Astrocyte (in vitro differentiated cells and primary cell): Measurements from ENCODE around the gene CAMKMT. TPM values are rescaled to one million over a fixed set of nuclear protein-coding genes. Genes with fewer than 3 reads are reported as not detected.

Experiments used
- DNase-seq: peaks from one replicate; pipeline ENCODE4 v3.0.0-alpha.2; 2010; ENCODE audit warnings: low read depth
- FAIRE-seq: peaks from 2 replicates; lab custom pipeline; 2011; peaks lifted over from hg19 to GRCh38; lab: Jason Lieb, UNC
- H2AFZ ChIP-seq: 2 replicates; pipeline ENCODE4 v1.6.0; 2012; ENCODE audit warnings: low read depth, low read length, inconsistent platforms
- H3K27ac ChIP-seq: 2 replicates; pipeline ENCODE4 v1.5.1; 2011; ENCODE audit warnings: low read depth, low read length, inconsistent platforms
- H3K27me3 ChIP-seq: 2 replicates; pipeline ENCODE4 v1.6.0; 2011; ENCODE audit warnings: low read length, inconsistent platforms; ENCODE audit not compliant: insufficient read depth
- H3K36me3 ChIP-seq: 2 replicates; pipeline ENCODE4 v1.5.1; 2011; ENCODE audit warnings: low read length, inconsistent platforms; ENCODE audit not compliant: insufficient read depth
- H3K4me1 ChIP-seq: 2 replicates; pipeline ENCODE4 v1.5.1; 2011; ENCODE audit warnings: low read length, inconsistent platforms; ENCODE audit not compliant: insufficient read depth
- H3K4me2 ChIP-seq: 2 replicates; pipeline ENCODE4 v1.6.0; 2012; ENCODE audit warnings: low read length, inconsistent platforms
- H3K4me3 ChIP-seq: 2 replicates; pipeline ENCODE4 v1.5.1; 2011; ENCODE audit warnings: low read depth, mild to moderate bottlenecking, low read length, inconsistent platforms; ENCODE audit not compliant: insufficient read depth
- H3K79me2 ChIP-seq: 2 replicates; pipeline ENCODE4 v1.6.0; 2012; ENCODE audit warnings: mild to moderate bottlenecking, low read length, inconsistent platforms; ENCODE audit not compliant: insufficient read depth
- H3K9ac ChIP-seq: 2 replicates; pipeline ENCODE4 v1.6.0; 2012; ENCODE audit warnings: mild to moderate bottlenecking, low read length, inconsistent platforms
- H3K9me3 ChIP-seq: 2 replicates; pipeline ENCODE4 v1.5.1; 2012; ENCODE audit warnings: low read depth, mild to moderate bottlenecking, low read length, inconsistent platforms; ENCODE audit not compliant: insufficient read depth
- H4K20me1 ChIP-seq: 2 replicates; pipeline ENCODE4 v1.6.0; 2012; ENCODE audit warnings: low read length, inconsistent platforms; ENCODE audit not compliant: insufficient read depth
- H3K27ac Mint-ChIP-seq: one replicate; pipeline ENCODE4 v1.8.0; 2021; ENCODE audit warnings: mild to moderate bottlenecking, mixed read lengths; ENCODE audit not compliant: unreplicated experiment
- H3K27me3 Mint-ChIP-seq: one replicate; pipeline ENCODE4 v1.8.0; 2021; ENCODE audit warnings: low read depth, mixed read lengths; ENCODE audit not compliant: unreplicated experiment
- H3K36me3 Mint-ChIP-seq: one replicate; pipeline ENCODE4 v1.8.0; 2021; ENCODE audit warnings: low read depth, mixed read lengths; ENCODE audit not compliant: unreplicated experiment
- H3K4me1 Mint-ChIP-seq: one replicate; pipeline ENCODE4 v1.8.0; 2021; ENCODE audit warnings: low read depth, mixed read lengths; ENCODE audit not compliant: unreplicated experiment
- H3K4me3 Mint-ChIP-seq: one replicate; pipeline ENCODE4 v1.8.0; 2021; ENCODE audit warnings: mild to moderate bottlenecking, moderate library complexity, mixed read lengths; ENCODE audit not compliant: unreplicated experiment
- H3K9me3 Mint-ChIP-seq: one replicate; pipeline ENCODE4 v1.8.0; 2021; ENCODE audit warnings: mild to moderate bottlenecking, mixed read lengths; ENCODE audit not compliant: unreplicated experiment
- EZH2 ChIP-seq: IDR thresholded peaks from 2 replicates; pipeline ENCODE4 v1.6.1; 2012; ENCODE audit warnings: mild to moderate bottlenecking, low read length, inconsistent platforms; ENCODE audit not compliant: insufficient read depth
- total RNA-seq: library from RNA; stranded (reverse); gene quantifications from 2 replicates; pipeline ENCODE4 v1.2.1, GENCODE V29; 2021
- TF ChIP-seq, protein P1 (sequence below): IDR thresholded peaks from 2 replicates; pipeline ENCODE4 v1.5.1; 2011; ENCODE audit warnings: low read depth, mild to moderate bottlenecking, inconsistent platforms, low read length, moderate library complexity; ENCODE audit not compliant: insufficient read depth

The CAMKMT gene
- total RNA-seq, 1 donor from 2014 or later = 9.3 TPM

DNA sequence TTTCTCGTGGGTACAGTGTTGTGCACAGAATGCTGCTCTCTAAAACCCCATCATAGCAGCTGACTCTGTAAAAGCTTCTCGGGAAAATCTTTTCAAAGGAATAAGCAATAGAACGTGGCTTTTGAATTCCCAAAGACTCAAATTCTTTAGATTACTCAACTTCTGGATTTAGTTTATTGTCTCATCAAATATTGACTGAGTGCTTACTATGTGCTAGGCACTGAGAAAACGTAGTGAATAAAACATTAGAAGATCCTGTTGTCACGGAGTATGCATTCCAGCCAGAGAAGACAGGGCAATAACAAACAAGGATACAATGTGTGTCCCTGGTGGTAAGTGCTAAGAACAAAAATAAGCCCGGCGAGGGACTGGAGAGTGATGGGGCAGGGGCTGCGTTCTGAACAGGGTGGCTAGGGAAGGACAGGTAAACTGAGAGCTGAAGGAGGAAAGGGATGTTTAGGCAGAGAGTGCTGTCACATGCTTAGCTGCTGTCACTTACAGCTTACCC, 401.6 kb downstream of the CAMKMT start:
- H3K27ac ChIP-seq = no peak overlapping the region
- no peaks in the 10 kb centered on the region for H3K36me3 ChIP-seq
- no peak overlapping the region for H3K9ac ChIP-seq
- Mint-ChIP-seq H3K36me3 (no peaks in the 10 kb centered on the region), H3K27ac (no peak overlapping the region), H3K27me3 (peaks cover 28% of the 10 kb centered on the region), H3K9me3 (peaks cover 2% of the 10 kb centered on the region), H3K4me3 (no peak overlapping the region), H3K4me1 (peaks cover 24% of the 10 kb centered on the region)
- no peak overlapping the region for H3K4me2 ChIP-seq
- no peak overlapping the region for H3K4me3 ChIP-seq
- H3K27me3 ChIP-seq = peaks cover 37% of the 10 kb centered on the region
- no peaks in the 10 kb centered on the region for H4K20me1 ChIP-seq
- FAIRE-seq = no peak
- TF ChIP-seq, protein P1, sequence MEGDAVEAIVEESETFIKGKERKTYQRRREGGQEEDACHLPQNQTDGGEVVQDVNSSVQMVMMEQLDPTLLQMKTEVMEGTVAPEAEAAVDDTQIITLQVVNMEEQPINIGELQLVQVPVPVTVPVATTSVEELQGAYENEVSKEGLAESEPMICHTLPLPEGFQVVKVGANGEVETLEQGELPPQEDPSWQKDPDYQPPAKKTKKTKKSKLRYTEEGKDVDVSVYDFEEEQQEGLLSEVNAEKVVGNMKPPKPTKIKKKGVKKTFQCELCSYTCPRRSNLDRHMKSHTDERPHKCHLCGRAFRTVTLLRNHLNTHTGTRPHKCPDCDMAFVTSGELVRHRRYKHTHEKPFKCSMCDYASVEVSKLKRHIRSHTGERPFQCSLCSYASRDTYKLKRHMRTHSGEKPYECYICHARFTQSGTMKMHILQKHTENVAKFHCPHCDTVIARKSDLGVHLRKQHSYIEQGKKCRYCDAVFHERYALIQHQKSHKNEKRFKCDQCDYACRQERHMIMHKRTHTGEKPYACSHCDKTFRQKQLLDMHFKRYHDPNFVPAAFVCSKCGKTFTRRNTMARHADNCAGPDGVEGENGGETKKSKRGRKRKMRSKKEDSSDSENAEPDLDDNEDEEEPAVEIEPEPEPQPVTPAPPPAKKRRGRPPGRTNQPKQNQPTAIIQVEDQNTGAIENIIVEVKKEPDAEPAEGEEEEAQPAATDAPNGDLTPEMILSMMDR = no peak
- no peak for TF ChIP-seq EZH2
- H3K9me3 ChIP-seq = no peaks in the 10 kb centered on the region
- DNase-seq = no peak
- H3K79me2 ChIP-seq = no peaks in the 10 kb centered on the region
- no peaks in the 10 kb centered on the region for H3K4me1 ChIP-seq
- no peak overlapping the region for H2AFZ ChIP-seq

- no peak for TF ChIP-seq EZH2
- TF ChIP-seq, protein P1 = no peak
- Histone ChIP-seq H3K4me1 (no peaks in the 10 kb centered on the region), H2AFZ (no peak overlapping the region), H3K79me2 (no peaks in the 10 kb centered on the region), H3K36me3 (no peaks in the 10 kb centered on the region), H3K9ac (no peak overlapping the region), H3K27ac (no peak overlapping the region), H3K4me2 (no peak overlapping the region), H3K27me3 (peaks cover 61% of the 10 kb centered on the region), H3K4me3 (no peak overlapping the region), H4K20me1 (no peaks in the 10 kb centered on the region), H3K9me3 (no peaks in the 10 kb centered on the region)
- FAIRE-seq (no peak), DNase-seq (no peak)
- Mint-ChIP-seq H3K4me3 (no peak overlapping the region), H3K27ac (no peak overlapping the region), H3K36me3 (no peaks in the 10 kb centered on the region), H3K9me3 (no peaks in the 10 kb centered on the region), H3K4me1 (peaks cover 13% of the 10 kb centered on the region), H3K27me3 (peaks cover 29% of the 10 kb centered on the region)
Observed at GRCh38 chr2:44766220-44766619, 404.5 kb downstream of the CAMKMT start.

- Mint-ChIP-seq H3K4me1 (peaks cover 13% of the 10 kb centered on the region), H3K27ac (no peak overlapping the region), H3K4me3 (no peak overlapping the region), H3K9me3 (no peaks in the 10 kb centered on the region), H3K27me3 (peaks cover 29% of the 10 kb centered on the region), H3K36me3 (no peaks in the 10 kb centered on the region)
- no peak for TF ChIP-seq EZH2
- TF ChIP-seq, protein P1 = no peak
- FAIRE-seq (no peak), DNase-seq (no peak)
- no peaks in the 10 kb centered on the region for H3K4me1 ChIP-seq
- H3K36me3 ChIP-seq = no peaks in the 10 kb centered on the region
- H3K27me3 ChIP-seq = peaks cover 57% of the 10 kb centered on the region
- no peak overlapping the region for H3K4me3 ChIP-seq
- no peak overlapping the region for H3K4me2 ChIP-seq
- H2AFZ ChIP-seq = no peak overlapping the region
- no peaks in the 10 kb centered on the region for H3K9me3 ChIP-seq
- no peak overlapping the region for H3K27ac ChIP-seq
- H3K9ac ChIP-seq = no peak overlapping the region
- H4K20me1 ChIP-seq = no peaks in the 10 kb centered on the region
- H3K79me2 ChIP-seq = no peaks in the 10 kb centered on the region
Observed at GRCh38 chr2:44766777-44767176, 405.0 kb downstream of the CAMKMT start.
